Pancreas (tissue), 10 donors: ENCODE data around the gene EIF1AY. TPM values are rescaled to one million over a fixed set of nuclear protein-coding genes. Genes with fewer than 3 reads are reported as not detected.

Source experiments
- ATAC-seq, 4 donors: fragments of 200-7000 bp; cut with Tn5 transposase; one replicate each; pipeline versions ENCODE4 v1.8.0 to v1.9.1; 2020; ENCODE audit warnings: mild to moderate bottlenecking in 4 of 4, moderate library complexity in 4 of 4
- DNase-seq, 6 donors: peaks; one replicate each; pipeline ENCODE4 v3.0.0-alpha.2; 2020
- FAIRE-seq: peaks from 2 replicates; lab custom pipeline; 2012; peaks lifted over from hg19 to GRCh38; lab: Jason Lieb, UNC
- H3K27ac ChIP-seq, 4 donors: fragments of 200-600 bp; sonication (generic); 1 replicate in 3 of 4; 2 replicates in 1 of 4; pipeline versions ENCODE4 v1.5.0 to v1.8.0; 2020
- H3K27me3 ChIP-seq, 4 donors: fragments of 200-600 bp; one replicate each; pipeline ENCODE4 v1.8.0; 2021
- H3K36me3 ChIP-seq, 3 donors: fragments of 200-600 bp; sonication (generic) in 1 of 3; one replicate each; pipeline versions ENCODE4 v1.5.0 to v1.8.0; 2020 to 2021
- H3K4me1 ChIP-seq, 3 donors: fragments of 200-600 bp; one replicate each; pipeline ENCODE4 v1.8.0; 2021
- H3K4me3 ChIP-seq, 4 donors: fragments of 200-600 bp; sonication (generic) in 2 of 4; one replicate each; pipeline versions ENCODE4 v1.5.0 to v1.8.0; 2020 to 2021
- H3K9me3 ChIP-seq, 4 donors: fragments of 200-600 bp; one replicate each; pipeline ENCODE4 v1.8.0; 2021
- WGBS, 2 donors: extraction: QIAGEN DNeasy Blood & Tissue Kit; methylation state at CpG; one replicate each; pipeline ENCODE4 v1.1.7; 2013; 5-methylcytosine and 5-hydroxymethylcytosine counted together
- intact Hi-C, 3 donors: fragments of 100-400 bp; cut with DNase I; formaldehyde crosslinking; loops; one replicate each; pipeline versions ENCODE4 v1.11.1 to v1.14.2; 2022
- polyA plus RNA-seq, 2 donors: library from polyadenylated mRNA; stranded (reverse); fragments of 200-250 nt; gene quantifications; one replicate each; pipeline ENCODE4 v1.2.3, GENCODE V29; 2013
- total RNA-seq, 6 donors: library from RNA; stranded (reverse); fragmentation: NEBNext Ultra II Directional in 4 of 6; extraction: Animal tissue kit (Norgen Biotek cat#: 25700) in 4 of 6; gene quantifications; one replicate each; pipeline versions ENCODE4 v1.2.1 to v1.2.4, GENCODE V29; 2021 to 2023
- TF ChIP-seq, protein P1 (sequence below), 4 donors: fragments of 200-600 bp; sonication (generic) in 3 of 4; IDR thresholded peaks; one replicate each; pipeline versions ENCODE4 v1.5.0 to v1.8.0; 2021; ENCODE audit warnings: antibody characterized with exemption in 4 of 4
- donor health status: healthy with polysubstance abuse.
- donor health status: DM: no; HTN: no; CAD: no; lungs with moderate emphysema.
- donor health status: DM: no; HTN: no; CAD: no.
- donor health status: control.
- donor health status: control.
- donor health status: Bipolar disorder and iron deficiency.
- donor health status: DM: yes; HTN: yes; CAD: no.
- donor health status: DM: no; HTN: no; CAD: no.
- donor health status: DM: no; HTN: no; CAD: no.
- donor health status: DM: yes; HTN: yes; CAD: no.

Gene EIF1AY
- total and polyA plus RNA-seq, 8 donors = 0.32 to 10.8 (median 8.6) TPM; not detected in 5

DNA sequence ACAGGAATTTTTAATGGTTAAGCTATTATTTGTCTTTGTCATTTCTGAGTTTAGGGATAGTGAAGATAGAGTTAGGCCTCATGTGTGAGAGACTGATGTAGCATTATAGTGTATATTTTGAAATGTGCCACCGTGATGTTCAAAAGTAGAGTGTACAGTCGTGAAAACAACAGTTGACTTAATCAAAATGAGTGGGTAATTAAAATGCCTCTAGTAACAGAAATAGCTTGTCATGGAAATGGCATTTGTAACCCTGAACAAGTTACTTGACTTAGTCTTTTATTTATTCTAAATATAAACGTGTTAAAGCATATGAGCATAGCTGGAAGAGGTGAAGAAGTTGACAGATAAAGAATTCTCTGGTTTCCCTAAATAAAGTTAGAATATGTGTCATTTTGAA lies 6.1 kb downstream of the EIF1AY start:
- Histone ChIP-seq H3K9me3 (no peaks in the 10 kb centered on the region), H3K36me3 (no peaks in the 10 kb centered on the region), H3K27me3 (no peaks in the 10 kb centered on the region), H3K27ac (no peak overlapping the region), H3K4me3 (no peak overlapping the region), H3K4me1 (no peaks in the 10 kb centered on the region)
- intact Hi-C loops = no loop called here
- TF ChIP-seq, protein P1, sequence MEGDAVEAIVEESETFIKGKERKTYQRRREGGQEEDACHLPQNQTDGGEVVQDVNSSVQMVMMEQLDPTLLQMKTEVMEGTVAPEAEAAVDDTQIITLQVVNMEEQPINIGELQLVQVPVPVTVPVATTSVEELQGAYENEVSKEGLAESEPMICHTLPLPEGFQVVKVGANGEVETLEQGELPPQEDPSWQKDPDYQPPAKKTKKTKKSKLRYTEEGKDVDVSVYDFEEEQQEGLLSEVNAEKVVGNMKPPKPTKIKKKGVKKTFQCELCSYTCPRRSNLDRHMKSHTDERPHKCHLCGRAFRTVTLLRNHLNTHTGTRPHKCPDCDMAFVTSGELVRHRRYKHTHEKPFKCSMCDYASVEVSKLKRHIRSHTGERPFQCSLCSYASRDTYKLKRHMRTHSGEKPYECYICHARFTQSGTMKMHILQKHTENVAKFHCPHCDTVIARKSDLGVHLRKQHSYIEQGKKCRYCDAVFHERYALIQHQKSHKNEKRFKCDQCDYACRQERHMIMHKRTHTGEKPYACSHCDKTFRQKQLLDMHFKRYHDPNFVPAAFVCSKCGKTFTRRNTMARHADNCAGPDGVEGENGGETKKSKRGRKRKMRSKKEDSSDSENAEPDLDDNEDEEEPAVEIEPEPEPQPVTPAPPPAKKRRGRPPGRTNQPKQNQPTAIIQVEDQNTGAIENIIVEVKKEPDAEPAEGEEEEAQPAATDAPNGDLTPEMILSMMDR (IDR thresholded peaks at IDR 0.05) = no peak
- FAIRE-seq = no peak
- WGBS, 2 donors = 55% methylated on average over 3 of the region's 3 CpGs; no CpG with 5 or more reads in 1 of the 2 donors
- no peak for DNase-seq
- no peak for ATAC-seq

- Histone ChIP-seq H3K27me3 (no peaks in the 10 kb centered on the region), H3K27ac (no peak overlapping the region), H3K4me1 (no peaks in the 10 kb centered on the region), H3K4me3 (no peak overlapping the region), H3K36me3 (no peaks in the 10 kb centered on the region), H3K9me3 (no peaks in the 10 kb centered on the region)
- intact Hi-C loops = no loop called here
- whole genome bisulfite sequencing, 2 donors = 88% methylated on average over 4 of the region's 4 CpGs; no CpG with 5 or more reads in 1 of the 2 donors
- TF ChIP-seq, protein P1 (IDR thresholded peaks at IDR 0.05) = no peak
- FAIRE-seq (no peak), DNase-seq (no peak), ATAC-seq (no peak)
These were observed 10.6 kb downstream of the EIF1AY start for GRCh38 chrY:20586161-20586560.

Other genes with a start within 250 kb of the EIF1AY start
- gene RPS4Y2, start 180.3 kb downstream of the EIF1AY start, total RNA-seq = not detected
- gene RPS4Y2, start 180.3 kb downstream of the EIF1AY start, polyA plus RNA-seq = not detected